ENCODE data around the gene PRPF8. TPM values are rescaled to one million over a fixed set of nuclear protein-coding genes. Genes with fewer than 3 reads are reported as not detected.

Gene PRPF8
- total RNA-seq, 4 donors from 2014 or later = 127 to 261 (median 195) TPM

DNA sequence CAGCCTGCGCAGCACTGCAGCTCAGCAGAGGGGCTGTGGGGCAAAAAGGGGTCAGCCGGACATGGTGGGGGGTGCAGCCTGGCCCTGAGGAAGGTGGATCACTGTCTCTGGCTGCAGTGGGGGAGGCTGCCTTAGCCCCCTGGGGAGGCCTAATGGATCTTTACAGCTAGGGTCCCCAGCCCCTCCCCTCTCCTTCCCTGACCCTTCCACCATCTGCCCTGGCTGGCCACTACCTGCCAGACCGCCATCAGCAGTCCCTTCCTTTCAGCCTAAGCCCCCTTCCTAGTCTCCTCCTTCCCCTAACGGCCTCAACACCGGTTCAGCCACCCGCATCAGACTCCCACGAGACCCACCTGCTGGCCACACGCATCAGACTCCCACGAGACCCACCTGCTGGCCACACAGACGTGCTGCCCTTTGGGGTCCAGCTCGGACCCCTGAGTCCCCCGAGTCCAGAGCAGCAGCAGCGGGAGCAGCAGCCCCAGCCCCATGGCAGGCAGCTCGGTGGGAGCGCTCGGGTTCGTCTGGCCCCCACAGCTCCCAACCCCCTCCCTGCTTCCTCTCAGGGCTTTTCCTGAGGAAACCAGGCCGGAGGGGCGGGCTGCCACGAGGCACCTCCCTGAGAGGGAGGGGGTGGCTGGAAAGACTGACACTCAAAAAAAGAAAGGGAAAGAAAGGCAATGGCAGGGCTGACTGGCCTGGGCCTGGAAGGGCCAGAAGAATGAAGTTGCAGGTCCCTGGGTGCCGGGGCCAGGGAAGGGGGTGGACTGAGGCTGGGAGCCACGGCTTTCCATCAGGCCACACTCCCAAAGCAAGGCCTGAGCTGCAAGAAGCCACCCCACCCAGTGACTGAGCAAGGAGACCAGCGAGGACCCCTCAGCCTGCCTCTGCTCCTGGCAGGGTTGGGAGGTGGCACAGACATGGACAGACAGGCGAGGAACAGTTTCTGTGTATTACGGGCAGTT is 39.2 kb downstream of the PRPF8 start, which contains the start of gene SCARF1:
Gene SCARF1 (minus strand): TSS at position 526 of the 965 bp plus-strand sequence. CDS start 35 bp downstream, at position 491.
- no peaks in the 10 kb centered on the region for H3K27me3 ChIP-seq
- peaks cover 0 to 3% of the 10 kb centered on the region in 2 donors for H3K36me3 ChIP-seq
- no peaks in the 10 kb centered on the region for H3K9me3 ChIP-seq
- H3K4me3 ChIP-seq = peak within 1 kb of the TSS; percentile 40 to 61 (median 52)
- ATAC-seq = no peak
- in situ Hi-C loops (cut with MboI; ENCODE audit: low sequenced_read_pairs in 4 of 4) (loop anchor here in 2 of 4 donors (25.0 kb wide), 1 partner anchor 383 kb away; the partner anchor contains the start of gene BHLHA9 (in 2 of the 2)), intact Hi-C loops (cut with DNase I; ENCODE audit: low total_unique reads) (loop anchor here (5.0 to 10.0 kb wide), 3 partner anchors 142 to 378 kb away; partner anchors contain the start of gene CRK)
- H3K4me1 ChIP-seq = peaks cover 35 to 40% of the 10 kb centered on the region in 2 donors
- TF ChIP-seq, protein P1, sequence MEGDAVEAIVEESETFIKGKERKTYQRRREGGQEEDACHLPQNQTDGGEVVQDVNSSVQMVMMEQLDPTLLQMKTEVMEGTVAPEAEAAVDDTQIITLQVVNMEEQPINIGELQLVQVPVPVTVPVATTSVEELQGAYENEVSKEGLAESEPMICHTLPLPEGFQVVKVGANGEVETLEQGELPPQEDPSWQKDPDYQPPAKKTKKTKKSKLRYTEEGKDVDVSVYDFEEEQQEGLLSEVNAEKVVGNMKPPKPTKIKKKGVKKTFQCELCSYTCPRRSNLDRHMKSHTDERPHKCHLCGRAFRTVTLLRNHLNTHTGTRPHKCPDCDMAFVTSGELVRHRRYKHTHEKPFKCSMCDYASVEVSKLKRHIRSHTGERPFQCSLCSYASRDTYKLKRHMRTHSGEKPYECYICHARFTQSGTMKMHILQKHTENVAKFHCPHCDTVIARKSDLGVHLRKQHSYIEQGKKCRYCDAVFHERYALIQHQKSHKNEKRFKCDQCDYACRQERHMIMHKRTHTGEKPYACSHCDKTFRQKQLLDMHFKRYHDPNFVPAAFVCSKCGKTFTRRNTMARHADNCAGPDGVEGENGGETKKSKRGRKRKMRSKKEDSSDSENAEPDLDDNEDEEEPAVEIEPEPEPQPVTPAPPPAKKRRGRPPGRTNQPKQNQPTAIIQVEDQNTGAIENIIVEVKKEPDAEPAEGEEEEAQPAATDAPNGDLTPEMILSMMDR (IDR thresholded peaks at IDR 0.05 in 4 of 5, conservative IDR thresholded peaks at IDR 0.05 in 1 of 5) = no peak
- TF ChIP-seq POLR2A (IDR thresholded peaks at IDR 0.05) = peak; percentile 20 to 33
- peak within 1 kb of the TSS; percentile 48 to 88 (median 78) for H3K27ac ChIP-seq
- peak in 1 of 2 donors; percentile 37 for DNase-seq

DNA sequence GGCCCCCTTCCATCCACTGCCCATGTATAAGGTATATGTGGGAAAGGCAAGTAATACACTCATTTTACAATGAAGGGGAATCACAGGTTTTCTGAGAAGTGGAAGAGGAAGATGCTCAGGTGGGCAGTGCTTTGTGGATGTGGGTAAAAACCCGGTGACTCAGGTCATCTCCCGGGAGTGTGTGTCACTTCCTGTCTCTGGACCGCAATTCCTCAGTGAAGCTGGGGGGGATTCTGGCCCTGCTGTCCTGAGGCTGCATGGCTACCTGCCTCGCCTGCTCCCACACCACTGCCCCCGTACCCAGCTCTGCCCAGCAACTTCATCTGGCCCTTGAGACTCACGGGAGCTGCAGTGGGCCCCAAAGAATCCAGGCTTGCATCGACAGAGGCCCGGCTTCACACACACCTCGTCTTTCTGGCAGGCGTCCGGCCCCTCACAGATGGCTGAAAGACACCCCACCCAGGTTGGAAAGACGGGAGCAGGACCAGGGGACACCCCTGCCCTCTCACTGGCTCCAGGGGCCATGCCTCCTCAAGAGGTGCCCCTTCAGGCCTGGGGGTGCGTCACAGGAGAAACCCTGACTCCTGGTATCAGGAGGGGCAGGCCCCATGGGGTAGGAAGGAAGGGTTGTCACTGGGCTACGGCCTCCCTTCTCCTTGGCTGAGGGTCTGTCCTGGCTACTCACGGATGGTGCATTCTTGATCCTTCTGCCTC is 40.0 kb downstream of the PRPF8 start:
- Histone ChIP-seq H3K27ac (peak overlapping the region; percentile 46 to 88 (median 78)), H3K4me3 (peak overlapping the region; percentile 40 to 61 (median 52)), H3K4me1 (peaks cover 31 to 37% of the 10 kb centered on the region in 2 donors), H3K9me3 (no peaks in the 10 kb centered on the region), H3K36me3 (no peaks in the 10 kb centered on the region), H3K27me3 (no peaks in the 10 kb centered on the region)
- intact Hi-C loops (cut with DNase I; ENCODE audit: low total_unique reads) = loop anchor here (5.0 to 10.0 kb wide), 3 partner anchors 143 to 377 kb away; partner anchors contain the start of gene CRK
- no peak for DNase-seq
- in situ Hi-C loops (cut with MboI; ENCODE audit: low sequenced_read_pairs in 4 of 4) = loop anchor here in 2 of 4 donors (25.0 kb wide), 1 partner anchor 382 kb away; the partner anchor contains the start of gene BHLHA9 (in 2 of the 2)
- ATAC-seq = no peak
- no peak for TF ChIP-seq POLR2A (IDR thresholded peaks at IDR 0.05)
- TF ChIP-seq, protein P1 (IDR thresholded peaks at IDR 0.05 in 4 of 5, conservative IDR thresholded peaks at IDR 0.05 in 1 of 5) = no peak

DNA sequence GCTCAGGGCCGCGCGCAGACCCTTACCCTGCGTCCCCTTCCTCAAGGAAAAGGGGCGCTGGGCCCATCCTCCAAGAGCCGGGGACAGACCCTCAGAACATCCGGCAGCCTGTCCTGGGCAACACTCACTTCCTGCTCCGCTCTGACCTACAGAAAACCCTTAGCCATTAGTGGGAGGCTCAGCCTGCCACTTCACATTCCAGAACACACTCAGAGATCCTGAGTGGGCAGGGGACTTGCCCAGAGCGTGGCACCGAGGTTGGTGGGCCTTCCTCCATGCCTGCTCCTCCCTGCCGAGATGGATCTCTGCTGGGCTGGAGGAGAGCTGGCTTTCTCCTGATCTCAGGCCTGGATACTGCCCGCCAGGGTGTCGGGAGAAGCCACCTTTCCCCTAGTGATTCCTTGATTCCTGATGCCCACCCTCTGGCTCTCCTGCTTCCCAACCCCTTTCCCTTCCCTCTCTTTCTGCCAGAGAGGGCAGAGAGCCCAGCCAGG is 40.6 kb downstream of the PRPF8 start:
- in situ Hi-C loops (cut with MboI; ENCODE audit: low sequenced_read_pairs in 4 of 4) (loop anchor here in 2 of 4 donors (25.0 kb wide), 1 partner anchor 382 kb away; the partner anchor contains the start of gene BHLHA9 (in 2 of the 2)), intact Hi-C loops (cut with DNase I; ENCODE audit: low total_unique reads) (loop anchor here (10.0 kb wide), 1 partner anchor 189 kb away; the partner anchor contains the start of gene CRK)
- Histone ChIP-seq H3K9me3 (no peaks in the 10 kb centered on the region), H3K4me1 (peaks cover 31 to 37% of the 10 kb centered on the region in 2 donors), H3K27ac (peak overlapping the region; percentile 16 to 88 (median 78)), H3K36me3 (no peaks in the 10 kb centered on the region), H3K27me3 (no peaks in the 10 kb centered on the region), H3K4me3 (peak overlapping the region; percentile 40 to 55 (median 45))
- no peak for ATAC-seq
- DNase-seq = no peak
- no peak for TF ChIP-seq POLR2A (IDR thresholded peaks at IDR 0.05)
- TF ChIP-seq, protein P1 (IDR thresholded peaks at IDR 0.05 in 4 of 5, conservative IDR thresholded peaks at IDR 0.05 in 1 of 5) = no peak

All from gastrocnemius medialis (tissue), 4 donors.